GM19023 (cell line): Measurements from ENCODE around the gene ZNF99.
"Not testable (repeated sequence)": the region's sequence is repeated elsewhere in the genome, so short reads cannot be mapped to it uniquely, and the experiment has no call there.

ENCODE experiments used
- ATAC-seq: cut with Tn5 transposase; IDR thresholded peaks from one replicate; pipeline ENCODE4 v1.9.1; 2021; ENCODE audit warnings: mild to moderate bottlenecking, moderate library complexity; ENCODE audit not compliant: unreplicated experiment

Gene ZNF99

DNA sequence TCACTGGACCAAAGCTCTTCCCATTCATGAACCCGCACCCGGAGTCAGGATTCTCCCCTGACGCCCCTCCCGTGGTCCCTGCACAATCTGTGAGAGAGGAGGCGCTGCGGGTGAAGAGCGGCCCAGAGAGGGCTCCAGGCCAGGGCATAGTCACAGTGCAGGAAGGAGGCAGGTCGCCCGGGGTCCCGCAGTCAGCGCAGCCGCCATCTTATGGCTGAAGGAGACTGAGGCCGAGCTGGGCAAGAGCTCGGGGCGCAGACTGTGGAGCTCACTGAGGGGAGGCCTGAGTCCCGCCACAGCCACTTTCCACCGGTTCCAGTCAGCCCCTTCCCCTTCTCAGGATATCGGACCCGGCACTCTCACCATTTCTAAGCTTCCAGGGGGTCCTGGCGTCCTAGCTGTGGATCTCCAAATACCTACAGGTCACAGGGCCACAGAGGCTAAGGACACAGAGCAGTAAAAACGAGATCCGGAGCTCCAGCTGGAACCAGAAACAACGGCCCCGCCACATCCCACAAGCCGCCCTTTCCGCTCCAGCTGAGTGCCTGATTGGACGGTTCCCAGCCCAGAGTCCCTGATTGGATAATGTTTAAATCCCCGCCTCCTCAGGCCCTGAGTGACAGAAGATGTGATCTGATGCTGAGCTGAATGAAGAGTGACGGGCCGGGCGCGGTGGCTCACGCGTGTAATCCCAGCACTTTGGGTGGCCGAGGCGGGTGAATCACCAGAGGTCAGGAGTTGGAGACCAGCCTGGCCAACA, at the start of gene ZNF99:
Gene ZNF99 (minus strand): TSS at position 501 of the 760 bp plus-strand sequence. CDS start 135 bp downstream, at position 366.
- ATAC-seq = no peak

DNA sequence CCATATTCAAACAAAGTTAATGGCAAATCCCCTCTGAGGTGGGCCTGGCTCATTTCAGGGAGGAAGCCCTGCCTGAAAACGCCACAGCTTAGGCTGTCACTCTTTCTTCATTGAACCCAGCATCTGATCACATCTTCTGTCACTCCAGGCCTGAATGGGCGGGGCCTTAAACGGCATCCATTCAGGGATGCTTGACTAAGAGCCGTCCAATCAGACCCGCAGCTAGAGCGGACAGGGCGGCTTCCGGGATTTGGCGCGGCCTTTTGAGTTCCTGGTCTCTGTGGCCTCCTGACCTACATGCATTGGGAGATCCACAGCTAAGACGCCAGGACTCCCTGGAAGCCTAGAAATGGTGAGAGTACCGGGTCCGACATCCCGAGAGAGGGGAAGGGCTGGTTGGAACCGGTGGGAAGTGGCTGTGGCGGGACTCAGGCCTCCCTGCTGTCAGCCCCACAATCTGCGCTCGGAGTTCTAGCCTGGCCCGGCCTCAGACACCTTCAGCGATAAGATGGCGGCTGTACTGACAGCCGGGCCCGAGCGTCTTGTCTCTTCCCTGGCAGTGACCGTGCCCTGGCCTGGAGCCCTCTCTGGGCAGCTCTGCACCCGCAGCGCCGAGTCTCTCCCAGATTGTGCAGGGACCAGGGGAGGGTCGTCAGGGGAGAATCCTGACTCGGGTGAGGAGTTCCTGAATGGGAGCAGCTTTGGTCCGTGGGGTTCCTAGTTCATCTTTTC, 48.2 kb upstream of the ZNF99 start, which contains the start of gene ZNF723:
Gene ZNF723 (plus strand): TSS at position 261 of the 732 bp plus-strand sequence. CDS start 89 bp downstream, at position 350.
- ATAC-seq = no peak

DNA sequence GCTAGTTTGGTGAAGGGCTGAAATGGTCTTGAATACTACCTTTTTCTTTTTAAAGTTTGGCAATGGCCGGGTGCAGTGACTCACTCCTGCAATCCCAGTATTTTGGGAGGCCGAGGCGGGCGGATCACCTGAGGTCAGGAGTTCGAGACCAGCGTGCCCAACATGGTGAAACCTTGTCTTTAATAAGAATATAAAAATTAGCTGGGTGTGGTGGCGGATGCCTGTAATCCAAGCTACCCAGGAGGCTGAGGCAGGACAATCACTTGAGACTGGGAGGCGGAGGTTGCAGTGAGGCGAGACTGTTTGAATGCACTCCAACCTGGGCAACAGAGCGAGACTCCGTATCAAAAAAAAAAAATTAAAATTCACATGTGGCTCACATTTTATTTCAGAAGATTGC, 47.3 kb upstream of the ZNF99 start:
- ATAC-seq = no peak

DNA sequence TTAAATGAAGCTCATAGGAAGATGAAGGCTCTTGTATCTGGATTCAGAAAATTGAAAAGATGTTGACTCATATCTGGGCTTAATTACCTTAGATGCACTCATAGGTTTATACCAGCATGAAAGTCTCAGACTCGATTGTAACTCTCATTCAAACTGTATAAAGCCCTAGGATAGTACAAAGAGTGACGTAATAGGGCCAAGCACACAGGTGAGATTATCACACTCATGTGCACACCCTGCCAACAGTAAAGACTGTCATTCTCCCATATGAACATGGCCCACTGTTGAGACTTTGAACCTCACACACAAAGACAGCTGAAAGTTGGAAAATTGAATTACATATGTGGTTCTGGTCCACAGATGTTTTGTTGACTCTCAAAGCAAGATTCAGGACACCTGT, 30.2 kb upstream of the ZNF99 start:
- no peak for ATAC-seq

DNA sequence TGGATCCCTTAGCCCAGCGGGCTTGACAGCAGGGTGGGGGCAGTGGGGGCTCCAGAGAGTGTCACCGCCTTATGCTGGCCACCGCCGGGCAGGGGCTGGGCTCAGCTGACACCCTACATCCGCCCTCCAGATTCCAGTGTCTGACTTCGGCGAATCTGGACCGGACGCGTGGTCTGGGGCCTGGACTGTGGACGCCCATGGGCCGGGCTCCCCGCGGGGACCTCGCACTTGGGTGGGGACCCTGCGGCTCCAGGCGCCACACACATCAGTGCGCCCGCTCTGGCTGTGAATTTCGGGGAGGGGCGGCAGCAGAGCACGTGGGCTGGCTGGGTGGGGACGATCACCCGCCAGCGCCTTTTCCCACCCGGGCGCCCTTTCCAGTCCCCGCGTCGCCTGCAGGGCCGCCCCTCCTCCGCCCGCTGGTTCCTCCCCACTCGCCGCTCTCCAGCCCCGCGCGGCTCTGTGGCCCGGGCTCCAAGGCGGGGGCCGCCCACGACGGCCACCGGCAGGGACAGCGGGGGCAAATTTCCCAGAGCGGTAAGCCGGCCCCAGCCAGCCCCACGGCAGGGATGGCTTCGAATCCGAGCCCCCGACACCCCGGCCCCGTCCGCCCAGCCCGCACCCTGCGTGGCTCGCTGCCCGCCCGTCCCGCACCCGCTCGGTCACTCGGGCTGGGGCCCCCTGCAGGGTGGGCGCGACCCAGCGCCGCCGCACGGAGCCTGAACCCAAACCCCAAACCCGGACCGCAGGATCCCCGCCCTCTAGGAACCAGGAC, 23.3 kb upstream of the ZNF99 start:
- no peak for ATAC-seq

DNA sequence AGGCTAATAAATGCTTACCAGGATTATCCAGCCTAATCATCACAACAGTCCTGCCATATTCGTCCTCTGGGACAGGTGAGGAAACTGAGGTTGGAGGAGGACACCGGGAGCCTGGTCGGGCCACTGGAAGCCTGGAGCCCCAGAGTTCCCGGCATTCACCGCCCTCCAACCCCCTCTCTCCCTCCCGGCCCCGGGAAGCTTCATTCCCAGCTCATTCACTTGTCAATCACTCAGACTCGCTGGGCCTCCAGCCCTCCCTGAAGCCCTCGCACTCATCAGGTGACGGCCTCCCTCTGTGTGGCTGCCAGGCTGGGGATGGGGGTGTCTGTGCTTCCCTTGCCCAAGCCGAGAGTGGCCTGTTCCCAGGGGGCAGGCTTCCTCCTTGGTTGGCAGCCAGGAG, 22.5 kb upstream of the ZNF99 start:
- no peak for ATAC-seq

DNA sequence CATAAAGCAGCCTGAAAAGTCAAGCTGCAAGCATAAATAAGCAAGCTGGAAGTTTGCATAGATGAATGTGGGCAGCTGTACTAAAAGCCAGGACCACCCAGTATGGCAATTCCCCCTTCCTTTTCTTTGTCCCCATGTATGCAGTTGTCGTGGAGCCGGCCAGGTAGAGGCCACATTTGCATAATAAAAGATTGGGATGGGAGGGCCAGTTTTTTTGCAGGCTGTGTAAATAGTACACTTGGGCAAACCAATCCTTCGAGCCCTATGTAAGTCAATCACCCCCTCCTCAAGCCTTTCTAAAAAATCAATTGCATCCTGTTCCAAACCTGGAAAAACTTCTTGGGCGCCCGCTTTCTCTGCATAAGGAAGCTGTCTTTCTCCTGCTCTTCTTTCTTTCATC, 13.1 kb upstream of the ZNF99 start:
- ATAC-seq = no peak

DNA sequence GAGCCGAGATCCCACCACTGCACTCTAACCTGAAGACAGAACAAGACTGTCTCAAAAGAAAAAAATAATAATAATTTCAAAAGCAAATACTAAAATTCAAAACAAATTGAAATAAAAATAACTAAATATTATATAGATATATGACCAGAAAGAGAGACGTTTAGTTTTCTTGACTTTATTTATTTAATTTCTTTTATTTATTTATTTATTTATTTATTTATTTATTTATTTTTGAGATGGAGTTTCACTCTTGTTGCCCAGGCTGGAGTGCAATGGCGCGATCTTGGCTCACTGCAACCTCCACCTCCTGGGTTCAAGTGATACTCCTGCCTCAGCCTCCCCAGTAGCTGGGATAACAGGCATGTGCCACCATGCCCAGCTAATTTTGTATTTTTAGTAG, 8.9 kb upstream of the ZNF99 start:
- ATAC-seq = not testable (repeated sequence)

DNA sequence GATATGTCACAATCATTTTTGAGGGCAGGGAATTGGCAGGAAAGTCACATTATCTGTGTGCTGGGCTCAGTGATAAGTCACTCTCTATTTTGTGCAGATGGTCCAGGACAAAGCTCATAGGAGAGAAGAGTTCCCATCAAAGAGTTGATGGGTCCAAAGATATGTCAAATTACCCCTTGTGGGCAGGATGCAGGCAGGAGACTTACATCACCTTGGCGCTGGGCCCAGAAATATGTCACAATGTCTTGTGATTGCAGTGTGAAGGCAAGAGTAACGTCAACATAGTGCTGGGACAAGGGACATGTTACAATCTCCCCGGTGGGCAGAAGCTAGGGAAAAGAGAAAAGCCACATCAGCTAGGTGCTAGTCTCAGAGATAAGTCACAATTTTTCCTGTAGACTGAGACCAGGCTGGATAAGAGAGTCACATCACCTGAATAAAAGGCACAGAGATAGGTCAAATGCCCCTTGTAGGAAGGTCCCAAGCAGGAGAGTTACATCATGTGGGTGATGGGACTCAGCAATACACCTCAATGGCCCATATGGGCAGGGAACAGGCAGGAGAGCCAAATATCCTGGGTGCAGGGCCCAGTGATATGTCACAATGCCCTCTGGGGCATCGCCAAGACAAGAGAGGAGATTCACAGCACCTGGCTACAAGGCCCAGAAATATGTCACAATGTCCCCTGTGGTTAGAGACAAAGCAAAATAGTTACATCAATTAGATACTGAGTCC, 47.9 kb downstream of the ZNF99 start:
- ATAC-seq = no peak

DNA sequence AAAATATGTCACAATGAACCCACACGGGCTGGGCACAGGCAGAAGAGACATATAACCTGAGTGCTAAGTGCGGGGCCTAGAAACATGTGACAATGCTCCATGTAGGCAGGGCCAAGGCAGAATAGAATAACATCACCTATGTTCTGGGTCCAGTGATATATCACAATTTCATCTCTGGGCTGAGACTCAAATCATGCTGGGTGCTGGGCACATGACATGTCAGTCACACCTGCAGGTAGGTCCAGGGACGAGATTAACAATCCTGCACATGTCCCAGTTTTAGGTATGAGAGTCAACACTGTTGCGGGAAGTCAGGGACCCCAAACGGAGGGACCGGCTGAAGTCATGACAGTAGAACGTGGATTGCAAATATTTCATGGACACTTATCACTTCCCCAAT, 50.3 kb downstream of the ZNF99 start:
- ATAC-seq = no peak

DNA sequence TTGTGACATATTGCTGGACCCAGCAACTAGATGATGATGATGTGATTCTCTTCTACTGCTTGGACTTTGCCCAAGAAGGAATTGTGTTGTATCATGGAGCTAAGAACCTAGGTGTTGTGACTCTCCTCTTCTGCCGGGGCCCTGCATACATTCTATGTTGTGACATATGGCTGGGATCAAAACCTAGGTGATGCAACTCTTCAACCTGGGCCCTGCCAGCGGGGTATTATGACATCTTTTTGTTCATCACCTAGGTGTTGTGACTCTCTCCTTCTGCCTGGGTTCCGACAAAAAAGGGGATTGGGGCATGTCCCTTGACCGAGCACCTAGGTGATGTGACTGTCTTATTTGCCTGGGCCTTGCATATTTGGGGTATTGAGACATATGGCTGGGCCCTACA, 55.7 kb downstream of the ZNF99 start:
- ATAC-seq = not testable (repeated sequence)

DNA sequence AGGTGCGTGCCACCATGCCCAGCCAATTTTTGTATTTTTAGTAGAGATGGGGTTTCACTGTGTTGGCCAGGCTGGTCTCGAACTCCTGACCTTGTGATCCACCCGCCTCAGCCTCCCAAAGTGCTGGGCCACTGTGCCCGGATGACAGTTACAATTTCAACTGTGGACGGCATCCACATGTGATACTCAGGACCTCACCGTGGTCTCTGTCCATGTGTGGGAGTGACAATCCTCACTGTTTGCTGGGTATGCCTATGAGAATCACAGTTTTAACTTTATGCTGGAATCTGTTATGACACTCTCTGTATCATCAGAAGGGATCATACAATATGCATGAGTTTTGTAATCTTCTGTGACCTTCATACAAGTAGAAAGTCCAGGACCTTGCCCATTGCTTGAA, 62.4 kb downstream of the ZNF99 start:
- ATAC-seq = not testable (repeated sequence)

DNA sequence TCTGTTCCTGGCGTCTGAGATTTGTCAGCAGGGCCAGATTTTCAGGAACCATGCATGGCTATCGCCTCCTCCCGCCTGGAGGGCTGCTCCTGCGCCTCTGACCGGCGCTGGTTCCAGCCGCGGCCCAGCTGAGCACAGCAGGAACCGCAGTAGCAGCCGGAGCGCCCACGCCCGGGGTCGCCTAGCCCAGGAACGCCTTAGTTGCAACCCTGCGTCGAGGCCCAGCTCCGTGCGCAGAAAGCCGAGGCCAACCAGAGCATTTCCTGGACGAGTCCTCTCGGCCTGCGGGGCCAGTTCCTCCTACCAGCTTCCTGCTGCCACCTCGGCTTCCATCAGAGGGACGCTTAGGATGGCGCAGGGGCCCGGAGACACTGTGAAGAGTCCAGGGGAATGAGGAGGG, 75.0 kb downstream of the ZNF99 start:
- no peak for ATAC-seq

DNA sequence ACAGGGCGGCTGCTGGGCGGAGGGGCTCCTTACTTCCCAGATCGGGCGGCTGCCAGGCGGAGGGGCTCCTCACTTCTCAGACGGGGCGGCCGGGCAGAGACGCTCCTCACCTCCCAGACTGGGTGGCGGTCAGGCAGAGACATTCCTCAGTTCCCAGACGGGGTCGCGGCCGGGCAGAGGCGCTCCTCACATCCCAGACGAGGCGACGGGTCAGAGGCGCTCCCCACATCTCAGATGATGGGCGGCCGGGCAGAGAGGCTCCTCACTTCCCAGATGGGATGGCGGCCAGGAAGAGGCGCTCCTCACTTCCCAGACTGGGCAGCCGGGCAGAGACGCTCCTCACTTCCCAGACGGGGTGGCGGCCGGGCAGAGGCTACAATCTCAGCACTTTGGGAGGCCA, 80.9 kb downstream of the ZNF99 start:
- ATAC-seq = not testable (repeated sequence)

DNA sequence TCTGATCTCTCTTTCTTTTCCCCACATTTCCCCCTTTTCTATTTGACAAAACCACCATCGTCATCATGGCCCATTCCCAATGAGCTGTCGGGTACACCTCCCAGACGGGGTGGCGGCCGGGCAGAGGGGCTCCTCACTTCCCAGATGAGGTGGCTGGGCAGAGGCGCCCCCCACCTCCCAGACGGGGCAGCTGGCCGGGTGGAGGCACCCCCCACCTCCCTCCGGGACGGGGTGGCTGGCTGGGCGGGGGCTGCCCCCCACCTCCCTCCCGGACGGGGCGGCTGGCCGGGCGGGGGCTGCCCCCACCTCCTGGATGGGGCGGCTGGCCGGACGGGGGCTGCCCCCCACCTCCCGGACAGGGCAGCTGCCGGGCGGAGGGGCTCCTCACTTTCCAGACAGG, 81.3 kb downstream of the ZNF99 start:
- ATAC-seq = not testable (repeated sequence)
